NCI-H1417 (cell line): ENCODE results near the gene MED12L.

Source experiments
- DNase-seq, 3 experiments: peaks; one replicate each; lab custom pipeline; 2025; lab: John Stamatoyannopoulos, UW

MED12L gene

GRCh38 chr3:151419806-151420205, 334.3 kb downstream of the MED12L start:
- DNase-seq = no peak

GRCh38 chr3:151421938-151422337, 336.5 kb downstream of the MED12L start:
- DNase-seq = no peak

- DNase-seq = no peak
These were observed 337.6 kb downstream of the MED12L start for GRCh38 chr3:151423091-151423490.

DNA sequence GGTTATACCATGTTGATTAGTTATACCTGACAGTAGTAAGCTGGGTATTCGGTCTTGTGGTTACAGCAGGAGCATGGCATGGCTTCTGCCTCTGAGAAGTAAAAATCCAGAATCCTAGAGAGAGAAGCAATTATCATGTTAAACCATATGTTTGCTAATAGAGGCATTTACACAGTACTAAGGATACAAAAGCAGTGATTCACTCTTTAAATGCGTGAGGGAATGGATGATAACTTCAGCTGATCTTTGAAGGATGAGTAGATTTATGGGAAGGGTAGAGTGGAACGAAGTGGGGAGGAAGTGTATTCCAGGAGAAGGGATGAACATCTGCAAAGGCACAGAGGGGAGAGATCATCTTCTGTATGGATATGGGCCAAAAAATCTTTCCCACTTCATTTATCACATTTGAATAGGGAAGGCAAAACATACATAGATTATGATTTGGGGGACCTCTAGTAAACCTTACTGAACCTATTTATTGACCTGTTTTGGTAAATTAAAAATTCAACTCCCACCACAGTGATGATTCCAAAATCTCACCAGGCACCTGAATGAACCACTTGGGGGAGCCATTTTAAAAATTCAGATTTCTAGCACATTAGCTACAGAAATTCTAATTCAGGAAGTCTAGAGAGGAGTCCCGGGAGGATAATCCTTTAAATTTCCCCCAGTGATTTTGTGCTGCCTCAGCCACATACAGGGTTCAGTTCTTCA, 340.3 kb downstream of the MED12L start:
- no peak for DNase-seq

- no peak for DNase-seq
These were observed 340.8 kb downstream of the MED12L start for GRCh38 chr3:151426341-151426657.

DNA sequence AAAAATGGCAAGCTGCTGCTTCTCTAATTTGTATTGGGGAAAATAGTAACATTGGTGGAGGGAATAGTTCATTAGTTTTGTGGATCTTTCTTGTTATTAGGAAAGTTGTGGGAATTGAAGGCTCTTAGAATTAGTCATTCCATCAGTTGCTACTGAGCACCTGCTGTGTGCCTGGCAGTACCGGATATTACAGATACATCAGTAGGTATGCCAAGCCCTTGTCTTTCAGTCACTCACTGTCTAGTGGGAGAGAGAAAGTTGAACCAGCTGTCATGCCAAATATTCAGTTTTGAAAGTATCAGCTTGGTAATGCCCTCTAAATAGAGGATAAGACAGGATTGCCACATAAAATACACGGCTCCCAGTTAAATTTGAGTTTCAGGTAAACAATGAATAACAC, 342.9 kb downstream of the MED12L start:
- DNase-seq = no peak

GRCh38 chr3:151430821-151431484, 345.5 kb downstream of the MED12L start:
- DNase-seq = no peak

- DNase-seq = no peak
These were observed 346.5 kb downstream of the MED12L start for GRCh38 chr3:151431940-151432339.

GRCh38 chr3:151432616-151433372, 347.3 kb downstream of the MED12L start:
- no peak for DNase-seq

- no peak for DNase-seq
These were observed 348.9 kb downstream of the MED12L start for GRCh38 chr3:151434151-151434890.

DNA sequence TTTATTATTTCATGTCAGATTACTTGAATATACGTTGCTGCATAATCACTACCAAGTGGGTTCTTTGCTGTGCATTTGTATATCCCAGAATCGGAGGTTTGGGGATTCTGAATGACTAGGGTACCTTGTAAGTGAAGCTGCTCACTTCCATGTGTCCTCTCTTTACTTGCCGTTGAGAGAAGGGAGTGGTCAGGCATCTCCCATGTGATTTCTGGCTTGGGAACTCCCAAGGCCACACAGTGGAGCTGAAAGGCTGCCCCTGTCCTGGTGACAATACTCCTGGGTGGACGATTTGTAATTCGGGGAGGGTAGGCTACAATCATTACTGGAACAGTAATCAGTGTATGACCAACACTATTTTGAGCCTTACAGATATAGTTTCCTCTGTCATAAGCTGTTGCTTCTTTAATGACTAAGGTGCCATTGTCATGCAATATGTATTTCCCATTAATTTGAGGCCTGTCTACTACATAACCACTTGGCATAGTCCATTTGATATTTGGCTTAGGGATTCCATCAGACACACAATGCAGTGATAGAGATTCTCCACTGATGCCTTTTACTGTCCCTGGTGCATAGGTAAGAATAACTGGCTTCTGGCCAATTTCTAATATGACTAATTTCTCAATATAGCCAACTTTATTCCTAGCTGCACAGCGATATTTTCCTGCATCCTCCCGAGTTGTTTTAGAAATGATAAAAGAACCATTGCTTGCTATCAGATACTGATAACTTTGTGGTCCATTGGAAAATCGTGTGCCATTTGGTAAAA, 351.4 kb downstream of the MED12L start:
- DNase-seq = no peak

GRCh38 chr3:151437906-151438305, 352.4 kb downstream of the MED12L start:
- no peak for DNase-seq

- DNase-seq = peak; percentile 30 to 80 (median 55)
These were observed 354.2 kb downstream of the MED12L start for GRCh38 chr3:151439652-151440125.

DNA sequence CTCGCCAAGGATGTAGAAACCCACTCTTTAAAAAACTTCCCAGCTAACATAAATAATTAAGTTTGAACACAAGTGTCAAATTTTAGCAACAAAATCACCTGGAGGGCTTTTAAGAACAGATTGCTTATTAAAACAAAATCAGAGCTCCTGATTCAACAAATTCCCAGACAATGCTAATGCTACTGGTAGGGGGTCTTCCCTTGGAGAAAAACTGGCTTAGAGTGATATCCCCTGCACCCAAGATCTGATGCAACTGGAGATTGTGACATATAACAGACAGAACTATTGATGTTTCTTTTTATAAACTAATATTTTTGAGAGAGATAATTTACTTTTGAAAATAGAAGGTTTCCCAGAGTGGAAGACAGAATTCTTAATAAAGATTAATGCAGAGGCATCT, 355.5 kb downstream of the MED12L start:
- DNase-seq = no peak

- DNase-seq = no peak
These were observed 358.1 kb downstream of the MED12L start for GRCh38 chr3:151443583-151443982.

- no peak for DNase-seq
These were observed 360.0 kb downstream of the MED12L start for GRCh38 chr3:151445273-151446001.

GRCh38 chr3:151446002-151446340, 360.5 kb downstream of the MED12L start:
- no peak for DNase-seq

DNA sequence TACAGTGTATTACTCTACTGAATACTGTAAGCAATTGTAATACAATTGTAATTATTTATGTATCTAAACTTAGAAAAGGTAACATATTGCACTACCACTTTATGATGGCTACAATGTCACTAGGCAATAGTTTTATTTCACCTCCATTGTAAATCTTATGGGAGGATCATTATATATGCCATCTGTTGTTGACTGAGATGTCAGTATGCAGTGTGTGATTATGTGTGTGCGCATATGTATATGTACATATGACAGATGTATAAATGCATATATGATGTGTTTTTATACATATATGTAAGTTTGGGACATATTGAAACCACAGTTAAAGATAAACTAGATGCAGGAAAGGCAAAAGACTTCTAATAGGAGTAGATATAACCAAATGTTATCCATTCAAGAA, 366.9 kb downstream of the MED12L start:
- DNase-seq = no peak

DNA sequence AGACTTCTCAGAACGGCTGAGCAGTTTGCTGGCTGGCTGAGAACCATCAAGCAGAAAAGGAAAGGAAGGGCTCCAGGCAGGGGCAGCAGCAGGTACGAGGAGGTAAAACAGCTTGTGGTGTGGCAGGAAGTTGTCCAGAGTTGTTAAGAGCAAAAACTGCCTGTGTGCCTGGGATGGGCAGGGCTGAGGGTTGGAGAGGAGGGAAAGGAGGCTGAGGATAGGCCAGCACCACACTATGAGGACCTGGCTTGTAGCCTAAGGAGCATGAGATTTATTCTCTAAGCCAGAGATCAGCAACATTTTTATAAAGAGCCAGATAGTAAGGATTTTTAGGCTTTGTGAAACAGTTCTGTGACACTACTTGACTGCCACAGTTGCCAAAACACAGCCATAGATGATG, 367.4 kb downstream of the MED12L start:
- peak in 1 of 3 experiments; percentile 29 for DNase-seq

DNA sequence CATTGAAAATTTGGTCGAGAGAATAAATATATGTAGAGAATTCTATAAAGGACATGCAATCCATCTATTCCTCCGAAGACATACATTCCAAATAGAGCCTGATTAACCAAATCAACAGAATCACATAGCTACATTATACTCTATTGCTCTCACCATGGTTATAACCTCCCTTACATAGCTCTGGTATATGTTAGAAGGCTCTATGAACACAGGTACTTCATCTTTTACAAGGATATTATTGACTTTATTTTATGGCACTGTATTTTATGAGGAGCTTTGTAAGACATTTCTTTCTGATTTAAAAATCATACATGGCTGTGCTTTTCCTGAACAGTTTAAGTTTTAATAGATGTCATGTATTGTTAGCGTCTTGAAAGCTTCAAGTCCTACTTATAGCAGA, 370.6 kb downstream of the MED12L start:
- DNase-seq = no peak

DNA sequence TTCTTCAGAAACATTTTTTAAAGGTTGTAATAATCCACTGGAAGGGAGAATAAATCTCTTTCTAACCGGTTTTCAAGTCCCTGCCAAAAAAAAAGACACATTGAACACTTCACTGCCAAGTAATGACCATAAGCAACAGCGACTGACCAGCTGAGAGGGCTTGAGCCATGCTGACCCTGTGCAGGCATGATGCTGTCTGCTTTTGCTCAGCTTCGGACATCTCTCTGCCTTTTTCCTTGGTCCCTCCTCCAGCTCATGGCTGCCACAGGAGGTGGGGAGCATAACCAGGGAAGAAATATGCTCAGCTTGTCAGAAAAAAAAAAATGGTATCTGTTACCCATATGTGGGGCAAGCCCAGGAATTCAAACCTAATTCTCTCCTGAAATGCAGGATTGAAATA, 373.9 kb downstream of the MED12L start:
- DNase-seq = no peak
